Activated naive CD4-positive, alpha-beta T cell treated with anti-CD3 and anti-CD28 coated beads, Interleukin-2, amount 10 ng/mL, durations not matched to agents 7 days and 5 days (primary cell): ENCODE measurements around the gene CLEC16A.
A peak's percentile ranks its signal among the peaks of the same experiment; 100 is the strongest.

Experiments used
- CTCF ChIA-PET: fragments of 350-600 bp; sonication (Branson Sonifier 250); formaldehyde crosslinking; loops from one replicate; lab custom pipeline; 2021; ENCODE audit warnings: antibody characterized with exemption; lab: Charles Lee
- DNase-seq: peaks from one replicate; pipeline ENCODE4 v3.0.0-alpha.2; 2020
- H3K27ac Mint-ChIP-seq: one replicate; pipeline ENCODE4 v1.8.0; 2021; ENCODE audit warnings: mild to moderate bottlenecking, moderate library complexity, mixed read lengths
- H3K27me3 Mint-ChIP-seq: one replicate; pipeline ENCODE4 v1.8.0; 2021; ENCODE audit warnings: mild to moderate bottlenecking, mixed read lengths
- H3K36me3 Mint-ChIP-seq: one replicate; pipeline ENCODE4 v1.8.0; 2021; ENCODE audit warnings: mixed read lengths
- H3K4me1 Mint-ChIP-seq: one replicate; pipeline ENCODE4 v1.8.0; 2021; ENCODE audit warnings: mixed read lengths
- H3K4me3 Mint-ChIP-seq: one replicate; pipeline ENCODE4 v1.8.0; 2021; ENCODE audit warnings: mild to moderate bottlenecking, moderate library complexity, mixed read lengths
- H3K9me3 Mint-ChIP-seq: one replicate; pipeline ENCODE4 v1.8.0; 2021; ENCODE audit warnings: mixed read lengths

Gene CLEC16A

DNA sequence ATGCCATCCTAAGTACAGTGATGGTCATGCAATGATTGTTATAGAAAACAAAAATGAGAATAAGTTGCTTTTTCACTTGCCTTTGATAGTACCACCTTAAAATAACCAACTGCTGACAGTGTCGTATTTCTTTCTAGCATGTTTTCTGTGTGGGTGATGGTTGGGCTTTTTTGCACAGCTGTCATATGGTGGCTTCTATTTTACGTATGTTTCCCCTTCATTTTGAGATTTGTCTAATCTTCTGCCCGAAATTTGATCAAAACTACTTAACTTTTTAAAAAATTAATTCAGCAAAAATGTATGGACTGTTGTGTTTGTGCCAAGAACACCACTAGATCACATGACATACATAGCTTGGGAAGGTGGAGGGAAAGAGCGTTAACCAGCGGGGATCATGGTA lies 90.7 kb downstream of the CLEC16A start:
- Mint-ChIP-seq H3K27me3 (no peaks in the 10 kb centered on the region), H3K9me3 (no peaks in the 10 kb centered on the region), H3K4me3 (no peak overlapping the region), H3K4me1 (peaks cover 38% of the 10 kb centered on the region), H3K27ac (no peak overlapping the region), H3K36me3 (peaks cover 76% of the 10 kb centered on the region)
- CTCF ChIA-PET: interaction anchor here (1.8 kb wide), 1 partner anchor 15 kb away, joined by 4 read pairs; no protein-coding TSS in a partner anchor
- no peak for DNase-seq

GRCh38 chr16:11036040-11036439 lies 91.7 kb downstream of the CLEC16A start:
- CTCF ChIA-PET: interaction anchor here (1.8 kb wide), 1 partner anchor 14 kb away, joined by 4 read pairs; no protein-coding TSS in a partner anchor
- DNase-seq: no peak
- peaks cover 38% of the 10 kb centered on the region for H3K4me1 Mint-ChIP-seq
- H3K36me3 Mint-ChIP-seq: peaks cover 70% of the 10 kb centered on the region
- H3K27ac Mint-ChIP-seq: peak overlapping the region; percentile 38
- no peaks in the 10 kb centered on the region for H3K9me3 Mint-ChIP-seq
- H3K4me3 Mint-ChIP-seq: no peak overlapping the region
- no peaks in the 10 kb centered on the region for H3K27me3 Mint-ChIP-seq

GRCh38 chr16:11036868-11037410 lies 92.6 kb downstream of the CLEC16A start:
- H3K4me1 Mint-ChIP-seq: peaks cover 39% of the 10 kb centered on the region
- CTCF ChIA-PET: no interaction called here
- H3K36me3 Mint-ChIP-seq: peaks cover 69% of the 10 kb centered on the region
- no peak overlapping the region for H3K27ac Mint-ChIP-seq
- no peak overlapping the region for H3K4me3 Mint-ChIP-seq
- no peaks in the 10 kb centered on the region for H3K27me3 Mint-ChIP-seq
- H3K9me3 Mint-ChIP-seq: no peaks in the 10 kb centered on the region
- no peak for DNase-seq

GRCh38 chr16:11038305-11038704 lies 93.9 kb downstream of the CLEC16A start:
- Mint-ChIP-seq H3K27ac (no peak overlapping the region), H3K9me3 (no peaks in the 10 kb centered on the region), H3K27me3 (no peaks in the 10 kb centered on the region), H3K4me3 (no peak overlapping the region), H3K36me3 (peaks cover 64% of the 10 kb centered on the region), H3K4me1 (peaks cover 29% of the 10 kb centered on the region)
- CTCF ChIA-PET: no interaction called here
- DNase-seq: no peak

- Mint-ChIP-seq H3K27me3 (no peaks in the 10 kb centered on the region), H3K4me3 (no peak overlapping the region), H3K27ac (no peak overlapping the region), H3K36me3 (peaks cover 63% of the 10 kb centered on the region), H3K4me1 (peaks cover 25% of the 10 kb centered on the region), H3K9me3 (no peaks in the 10 kb centered on the region)
- CTCF ChIA-PET: no interaction called here
- no peak for DNase-seq
These were observed 94.4 kb downstream of the CLEC16A start for GRCh38 chr16:11038777-11039176.

DNA sequence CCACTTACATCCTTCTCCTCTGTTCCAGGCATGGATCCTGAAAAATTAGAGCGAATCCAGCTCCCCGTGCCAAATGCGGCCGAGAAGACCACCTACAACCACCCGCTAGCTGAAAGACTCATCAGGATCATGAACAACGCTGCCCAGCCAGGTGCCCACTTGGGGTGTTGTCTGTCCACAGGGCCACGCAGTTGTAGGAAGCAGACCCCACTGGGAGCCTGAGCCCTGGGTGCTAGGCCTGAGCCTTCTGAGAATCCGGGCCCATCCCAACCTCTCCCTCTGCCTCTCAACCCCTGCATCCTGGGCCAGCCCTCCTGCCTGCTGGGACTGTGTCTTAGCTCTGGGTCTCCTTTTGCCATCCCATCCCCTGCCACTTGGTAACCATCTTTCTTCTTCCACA lies 95.4 kb downstream of the CLEC16A start:
- peaks cover 61% of the 10 kb centered on the region for H3K36me3 Mint-ChIP-seq
- no peak overlapping the region for H3K27ac Mint-ChIP-seq
- CTCF ChIA-PET: no interaction called here

GRCh38 chr16:11042191-11042590 lies 97.8 kb downstream of the CLEC16A start:
- H3K9me3 Mint-ChIP-seq: no peaks in the 10 kb centered on the region
- no peak overlapping the region for H3K4me3 Mint-ChIP-seq
- peaks cover 66% of the 10 kb centered on the region for H3K36me3 Mint-ChIP-seq

More for the DNA sequence above, 95.4 kb downstream of the CLEC16A start:
- Mint-ChIP-seq H3K9me3 (no peaks in the 10 kb centered on the region), H3K27me3 (no peaks in the 10 kb centered on the region), H3K4me3 (no peak overlapping the region), H3K4me1 (peaks cover 16% of the 10 kb centered on the region)
- DNase-seq: no peak

DNA sequence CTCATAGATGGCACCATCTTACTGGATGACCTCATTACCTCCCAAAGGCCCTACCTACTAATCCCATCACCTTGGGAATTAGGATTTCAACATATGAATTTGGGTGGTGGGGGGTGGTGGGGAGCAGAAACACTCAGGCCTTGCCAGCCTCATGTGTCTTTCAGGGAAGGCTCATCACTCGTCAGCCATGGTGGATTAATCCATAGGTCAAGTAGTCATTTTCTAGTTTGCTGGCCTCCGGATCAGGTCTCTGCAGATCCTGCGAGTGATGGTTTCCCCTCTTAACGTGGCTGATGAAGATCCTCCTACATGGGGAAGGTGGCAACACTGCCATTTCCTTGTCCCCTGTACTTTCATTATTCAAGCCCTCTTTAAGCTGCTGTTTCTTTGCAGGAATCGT lies 101.1 kb downstream of the CLEC16A start:
- H3K36me3 Mint-ChIP-seq: peaks cover 72% of the 10 kb centered on the region
- H3K4me1 Mint-ChIP-seq: peaks cover 52% of the 10 kb centered on the region
- no peak for DNase-seq
- H3K27me3 Mint-ChIP-seq: no peaks in the 10 kb centered on the region
- no peak overlapping the region for H3K27ac Mint-ChIP-seq
- no peaks in the 10 kb centered on the region for H3K9me3 Mint-ChIP-seq
- CTCF ChIA-PET: interaction anchor here (0.8 kb wide), 1 partner anchor 114 kb away, joined by 3 read pairs; no protein-coding TSS in a partner anchor
- H3K4me3 Mint-ChIP-seq: no peak overlapping the region

More at GRCh38 chr16:11042191-11042590, 97.8 kb downstream of the CLEC16A start:
- H3K27ac Mint-ChIP-seq: no peak overlapping the region
- DNase-seq: no peak
- H3K4me1 Mint-ChIP-seq: peaks cover 30% of the 10 kb centered on the region
- CTCF ChIA-PET: no interaction called here
- H3K27me3 Mint-ChIP-seq: no peaks in the 10 kb centered on the region

DNA sequence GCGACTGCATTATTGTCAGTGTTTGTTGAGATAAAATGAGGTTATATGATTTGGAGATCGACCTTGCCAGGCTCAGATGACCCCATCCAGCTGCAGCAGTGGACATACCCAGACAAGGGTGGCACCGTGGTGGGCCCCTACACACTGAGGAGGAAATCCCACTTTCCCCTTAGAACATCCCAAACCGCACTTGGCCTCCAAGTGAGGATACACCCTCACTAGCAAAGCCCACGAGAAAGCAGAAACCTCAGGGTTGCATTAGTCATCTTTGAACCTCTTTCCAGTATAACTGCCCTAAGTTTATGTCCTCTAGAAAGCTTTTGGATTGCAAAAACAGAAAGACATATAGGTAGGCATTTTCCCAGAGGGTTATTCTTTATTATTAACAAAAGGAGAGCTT lies 101.5 kb downstream of the CLEC16A start:
- Mint-ChIP-seq H3K4me1 (peaks cover 56% of the 10 kb centered on the region), H3K4me3 (no peak overlapping the region), H3K27me3 (no peaks in the 10 kb centered on the region), H3K36me3 (peaks cover 74% of the 10 kb centered on the region), H3K27ac (no peak overlapping the region), H3K9me3 (no peaks in the 10 kb centered on the region)
- no peak for DNase-seq
- CTCF ChIA-PET: interaction anchor here (0.8 kb wide), 1 partner anchor 114 kb away, joined by 3 read pairs; no protein-coding TSS in a partner anchor

DNA sequence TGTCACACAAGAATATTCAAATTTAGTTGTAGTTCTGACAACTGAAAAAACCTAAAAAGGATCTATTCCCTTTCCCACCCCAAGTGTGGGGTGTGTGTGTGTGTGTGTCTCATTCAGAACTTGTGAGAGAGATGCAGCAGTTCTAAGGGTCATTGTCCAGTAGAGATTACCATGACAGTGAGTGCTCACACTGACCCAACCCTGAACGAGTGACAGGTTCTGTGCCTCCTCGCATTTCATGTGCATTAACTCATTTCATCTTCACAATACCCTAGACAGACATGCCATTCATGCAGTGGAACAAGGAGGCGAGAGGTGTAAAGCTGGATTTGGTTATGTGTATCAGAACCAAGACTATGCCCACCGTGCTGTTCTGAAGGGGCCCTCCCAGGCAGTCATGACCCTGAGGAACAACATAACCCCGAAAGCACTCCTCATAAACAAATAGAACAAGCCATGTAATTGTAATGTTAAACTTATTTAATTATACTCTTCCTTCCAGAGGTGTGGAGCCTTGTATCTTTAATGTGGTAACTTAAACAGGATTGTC lies 102.1 kb downstream of the CLEC16A start:
- peaks cover 77% of the 10 kb centered on the region for H3K36me3 Mint-ChIP-seq
- H3K9me3 Mint-ChIP-seq: no peaks in the 10 kb centered on the region
- DNase-seq: no peak
- H3K27ac Mint-ChIP-seq: no peak overlapping the region
- no peaks in the 10 kb centered on the region for H3K27me3 Mint-ChIP-seq
- CTCF ChIA-PET: no interaction called here
- peaks cover 60% of the 10 kb centered on the region for H3K4me1 Mint-ChIP-seq
- H3K4me3 Mint-ChIP-seq: no peak overlapping the region

- CTCF ChIA-PET: no interaction called here
- peaks cover 72% of the 10 kb centered on the region for H3K36me3 Mint-ChIP-seq
These were observed 102.7 kb downstream of the CLEC16A start for GRCh38 chr16:11047057-11047456.

GRCh38 chr16:11047939-11048800 lies 103.8 kb downstream of the CLEC16A start:
- Mint-ChIP-seq H3K27me3 (no peaks in the 10 kb centered on the region), H3K36me3 (peaks cover 76% of the 10 kb centered on the region)
- no peak for DNase-seq

More at GRCh38 chr16:11047057-11047456, 102.7 kb downstream of the CLEC16A start:
- no peak for DNase-seq
- Mint-ChIP-seq H3K27ac (no peak overlapping the region), H3K27me3 (no peaks in the 10 kb centered on the region), H3K9me3 (no peaks in the 10 kb centered on the region), H3K4me3 (no peak overlapping the region), H3K4me1 (peaks cover 60% of the 10 kb centered on the region)

GRCh38 chr16:11049396-11050059 lies 105.2 kb downstream of the CLEC16A start:
- CTCF ChIA-PET: interaction anchor here (1.2 to 1.6 kb wide), 2 partner anchors 14 to 66 kb away, joined by 4 to 7 read pairs; no protein-coding TSS in a partner anchor
- Mint-ChIP-seq H3K27me3 (no peaks in the 10 kb centered on the region), H3K36me3 (peaks cover 74% of the 10 kb centered on the region), H3K9me3 (no peaks in the 10 kb centered on the region), H3K4me3 (no peak overlapping the region), H3K27ac (peak overlapping the region; percentile 43), H3K4me1 (peaks cover 82% of the 10 kb centered on the region)
- no peak for DNase-seq

More at GRCh38 chr16:11047939-11048800, 103.8 kb downstream of the CLEC16A start:
- CTCF ChIA-PET: no interaction called here
- Mint-ChIP-seq H3K4me3 (no peak overlapping the region), H3K27ac (no peak overlapping the region), H3K9me3 (no peaks in the 10 kb centered on the region), H3K4me1 (peaks cover 71% of the 10 kb centered on the region)

- Mint-ChIP-seq H3K4me1 (peaks cover 91% of the 10 kb centered on the region), H3K9me3 (no peaks in the 10 kb centered on the region), H3K27ac (peak overlapping the region; percentile 90), H3K4me3 (no peak overlapping the region), H3K36me3 (peaks cover 71% of the 10 kb centered on the region), H3K27me3 (no peaks in the 10 kb centered on the region)
- DNase-seq: no peak
- CTCF ChIA-PET: interaction anchor here (1.2 to 2.8 kb wide), 3 partner anchors 15 to 67 kb away, joined by 4 to 11 read pairs (median 7); no protein-coding TSS in a partner anchor
These were observed 106.2 kb downstream of the CLEC16A start for GRCh38 chr16:11050536-11050935.
